GM12864 (cell line): ENCODE measurements around the gene SUPT3H.

Experiments
- DNase-seq: peaks from one replicate; pipeline ENCODE4 v3.0.0-alpha.2; 2011; ENCODE audit warnings: low read depth
- H3K4me3 ChIP-seq: 2 replicates; pipeline ENCODE4 v1.5.1; 2011; ENCODE audit warnings: mild to moderate bottlenecking, low read depth, low read length, control low read depth
- TF ChIP-seq, protein P1 (sequence below): IDR thresholded peaks from 2 replicates; pipeline ENCODE4 v1.5.1; 2011; ENCODE audit warnings: low read depth, mild to moderate bottlenecking, moderate library complexity, low read length, control low read depth, inconsistent platforms; ENCODE audit errors: missing control alignments

SUPT3H gene

DNA sequence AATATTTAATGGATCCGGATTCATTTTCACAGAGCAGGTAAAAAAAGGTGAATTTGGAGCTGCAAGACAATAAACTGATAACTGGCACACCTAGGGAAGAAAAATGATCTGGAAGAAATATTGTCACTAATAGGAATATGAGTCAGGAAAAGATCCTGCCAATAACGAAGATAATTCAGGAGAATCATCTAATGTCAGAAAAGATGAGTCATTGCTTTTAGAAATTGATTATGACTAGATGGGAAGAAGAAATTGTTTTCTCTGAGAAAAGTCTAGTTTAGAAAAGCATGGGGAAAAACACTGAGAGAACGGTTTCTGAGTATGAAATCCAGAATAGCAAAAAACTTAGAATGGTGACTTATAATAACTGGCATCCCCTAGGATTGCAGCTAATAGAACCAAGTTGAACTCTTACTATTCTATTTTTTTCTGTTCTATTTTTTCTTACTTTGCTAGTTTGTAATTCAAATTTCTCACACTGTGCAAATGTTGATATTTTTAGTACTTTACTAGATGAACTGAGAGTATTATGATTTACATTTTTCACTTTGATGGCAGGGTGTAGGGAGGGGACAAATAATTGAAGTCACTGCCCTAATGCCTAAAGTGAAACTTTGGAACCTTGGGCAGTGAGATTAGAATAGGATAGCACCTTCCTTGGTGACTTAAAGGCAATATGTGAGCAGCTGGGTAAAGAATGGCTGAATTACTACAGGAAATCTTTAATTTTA, 38.2 kb upstream of the SUPT3H start:
- TF ChIP-seq, protein P1, sequence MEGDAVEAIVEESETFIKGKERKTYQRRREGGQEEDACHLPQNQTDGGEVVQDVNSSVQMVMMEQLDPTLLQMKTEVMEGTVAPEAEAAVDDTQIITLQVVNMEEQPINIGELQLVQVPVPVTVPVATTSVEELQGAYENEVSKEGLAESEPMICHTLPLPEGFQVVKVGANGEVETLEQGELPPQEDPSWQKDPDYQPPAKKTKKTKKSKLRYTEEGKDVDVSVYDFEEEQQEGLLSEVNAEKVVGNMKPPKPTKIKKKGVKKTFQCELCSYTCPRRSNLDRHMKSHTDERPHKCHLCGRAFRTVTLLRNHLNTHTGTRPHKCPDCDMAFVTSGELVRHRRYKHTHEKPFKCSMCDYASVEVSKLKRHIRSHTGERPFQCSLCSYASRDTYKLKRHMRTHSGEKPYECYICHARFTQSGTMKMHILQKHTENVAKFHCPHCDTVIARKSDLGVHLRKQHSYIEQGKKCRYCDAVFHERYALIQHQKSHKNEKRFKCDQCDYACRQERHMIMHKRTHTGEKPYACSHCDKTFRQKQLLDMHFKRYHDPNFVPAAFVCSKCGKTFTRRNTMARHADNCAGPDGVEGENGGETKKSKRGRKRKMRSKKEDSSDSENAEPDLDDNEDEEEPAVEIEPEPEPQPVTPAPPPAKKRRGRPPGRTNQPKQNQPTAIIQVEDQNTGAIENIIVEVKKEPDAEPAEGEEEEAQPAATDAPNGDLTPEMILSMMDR = no peak
- no peak overlapping the region for H3K4me3 ChIP-seq
- no peak for DNase-seq

DNA sequence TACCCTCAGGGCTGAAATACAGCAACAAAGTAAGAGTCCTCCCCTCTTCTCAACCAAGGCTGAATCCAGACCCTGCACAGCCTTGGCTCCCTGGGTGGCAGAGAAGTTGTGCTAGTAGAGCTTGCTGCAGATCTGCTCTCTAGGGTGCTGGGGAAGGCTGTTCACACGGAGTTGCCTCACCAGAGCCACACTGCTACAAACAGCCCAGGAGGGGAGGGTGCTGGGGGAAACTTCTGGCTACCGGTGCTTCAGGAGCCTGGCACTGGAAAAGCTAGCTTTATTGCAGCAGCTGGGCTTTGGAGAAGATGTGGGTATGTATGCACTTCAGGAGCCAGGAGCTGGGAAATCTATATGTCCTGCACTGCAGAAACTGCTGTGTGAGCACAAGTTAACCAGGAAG, 37.6 kb upstream of the SUPT3H start:
- TF ChIP-seq, protein P1 = no peak
- DNase-seq = no peak

DNA sequence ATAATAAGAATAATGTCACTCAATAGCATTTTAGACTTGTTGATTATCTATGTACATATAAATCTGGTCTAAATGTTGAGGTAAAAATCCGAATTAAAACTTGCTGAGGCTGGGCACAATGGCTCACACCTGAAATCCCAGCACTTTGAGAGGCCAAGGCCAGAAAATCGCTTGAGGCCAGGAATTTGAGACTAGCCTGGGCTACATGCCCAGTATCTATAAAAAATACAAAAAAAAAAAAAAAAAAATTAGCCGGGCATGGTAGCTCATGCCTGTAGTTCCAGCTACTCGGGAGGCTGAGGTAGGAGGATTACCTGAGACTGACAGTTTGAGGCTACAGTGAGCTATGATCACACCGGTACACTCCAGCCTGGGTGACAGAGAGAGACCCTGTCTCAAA, 34.2 kb upstream of the SUPT3H start:
- H3K4me3 ChIP-seq = no peak overlapping the region
- DNase-seq = no peak
- TF ChIP-seq, protein P1 = no peak

More for the DNA sequence above, 37.6 kb upstream of the SUPT3H start:
- no peak overlapping the region for H3K4me3 ChIP-seq

DNA sequence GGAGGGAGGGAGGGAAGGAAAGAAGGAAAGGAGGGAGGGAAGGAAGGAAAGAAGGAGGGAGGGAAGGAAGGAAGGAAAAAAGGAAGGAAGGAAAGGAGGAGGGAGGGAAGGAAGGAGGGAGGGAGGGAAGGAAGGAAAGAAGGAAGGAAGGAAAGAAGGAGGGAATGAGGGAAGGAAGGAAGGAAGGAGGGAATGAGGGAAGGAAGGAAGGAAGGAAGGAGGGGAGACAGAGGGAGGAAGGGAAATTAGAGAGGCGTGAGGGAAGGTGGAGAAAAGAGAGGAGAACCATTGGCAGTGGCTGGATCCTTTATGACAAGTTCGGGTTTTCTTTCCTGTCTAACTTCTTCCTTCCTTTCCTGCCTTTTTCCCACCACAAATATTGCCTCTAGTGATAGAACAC, 22.3 kb upstream of the SUPT3H start:
- TF ChIP-seq, protein P1 = no peak
- no peak overlapping the region for H3K4me3 ChIP-seq
- DNase-seq = no peak

DNA sequence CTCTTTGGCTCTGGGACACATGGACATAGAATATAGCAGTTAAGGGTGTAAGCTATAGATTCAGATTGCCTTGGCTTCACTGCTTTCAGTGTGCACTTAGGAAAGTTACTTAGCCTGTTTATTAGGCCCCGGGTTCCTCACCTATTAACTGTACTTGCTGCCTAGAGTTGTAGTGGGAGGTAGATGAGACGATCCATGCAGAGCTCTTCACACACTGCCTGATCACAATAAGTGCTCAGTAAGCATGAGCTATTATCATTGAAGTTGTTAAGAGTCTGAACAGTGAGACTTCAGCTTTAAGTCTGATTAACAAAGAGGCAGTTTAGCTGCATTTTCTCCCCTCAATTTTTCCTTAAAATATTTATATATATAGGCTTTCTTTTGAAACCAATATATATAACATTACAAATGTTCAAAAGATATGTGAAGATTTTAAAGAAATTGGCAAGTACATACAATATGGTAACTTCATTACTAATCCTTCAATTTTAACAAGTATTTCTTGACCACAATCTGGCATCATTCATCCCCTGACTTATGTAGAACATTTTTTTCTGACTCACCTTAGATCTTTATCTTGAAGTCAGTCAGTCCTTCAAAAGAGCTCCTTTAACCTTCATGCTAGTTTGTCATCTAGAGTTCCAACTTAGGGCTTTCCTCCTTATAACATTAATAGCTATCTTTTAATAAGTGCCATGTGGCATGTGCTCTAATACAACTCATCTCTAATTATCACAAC, 20.5 kb upstream of the SUPT3H start:
- H3K4me3 ChIP-seq = no peak overlapping the region
- no peak for DNase-seq

DNA sequence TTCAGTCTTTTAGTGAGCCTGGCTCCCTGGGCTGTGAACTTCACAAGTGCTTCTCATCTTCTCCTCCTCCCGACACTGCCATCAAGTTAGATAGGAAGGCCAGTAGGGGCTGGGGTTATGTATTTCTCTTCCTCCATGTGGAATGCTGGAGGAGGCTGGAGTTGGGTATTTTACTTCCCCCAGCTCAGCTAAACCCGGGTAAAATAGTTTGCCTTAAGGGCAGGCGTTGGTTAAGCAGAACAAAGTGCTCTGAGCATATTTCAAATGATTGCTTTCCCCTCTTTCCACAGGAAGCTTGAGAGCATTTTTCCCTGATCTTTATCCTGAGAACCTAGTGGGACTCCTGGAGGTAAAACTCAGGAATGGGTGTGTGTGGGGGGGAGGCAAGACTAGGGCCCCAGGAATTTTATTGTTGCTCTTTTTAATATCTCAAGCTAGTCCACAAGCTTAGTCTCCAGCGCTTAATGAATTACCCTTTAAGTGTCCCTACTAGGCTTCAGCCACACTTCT, 16.9 kb upstream of the SUPT3H start:
- DNase-seq = no peak
- TF ChIP-seq, protein P1 = no peak
- no peak overlapping the region for H3K4me3 ChIP-seq

More for the DNA sequence above, 20.5 kb upstream of the SUPT3H start:
- TF ChIP-seq, protein P1 = no peak

DNA sequence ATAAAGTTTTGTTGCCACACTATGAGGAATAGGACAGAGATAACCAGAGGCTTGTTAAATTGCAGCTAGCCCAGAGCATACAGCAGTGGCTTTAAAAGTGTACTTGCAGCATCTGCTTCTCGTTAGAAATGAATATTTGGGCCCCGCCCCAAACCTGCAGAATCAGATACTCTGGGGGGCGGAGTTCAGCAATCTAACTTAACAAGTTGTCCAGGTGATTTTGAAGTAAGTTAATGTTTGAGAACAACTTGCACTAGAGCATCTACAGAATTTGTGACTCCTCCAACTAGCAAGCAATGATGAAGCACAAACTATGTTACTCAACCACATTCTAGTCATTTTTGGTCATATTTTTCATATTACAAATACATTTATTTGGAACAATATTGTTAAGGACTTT, 10.6 kb upstream of the SUPT3H start:
- H3K4me3 ChIP-seq = no peak overlapping the region
- TF ChIP-seq, protein P1 = no peak
- DNase-seq = no peak
